Kasumi-1 (cell line): ENCODE data around the gene POF1B.

Experiments
- DNase-seq, 2 experiments: peaks; one replicate each; lab custom pipeline; 2025; lab: John Stamatoyannopoulos, UW

The POF1B gene

DNA sequence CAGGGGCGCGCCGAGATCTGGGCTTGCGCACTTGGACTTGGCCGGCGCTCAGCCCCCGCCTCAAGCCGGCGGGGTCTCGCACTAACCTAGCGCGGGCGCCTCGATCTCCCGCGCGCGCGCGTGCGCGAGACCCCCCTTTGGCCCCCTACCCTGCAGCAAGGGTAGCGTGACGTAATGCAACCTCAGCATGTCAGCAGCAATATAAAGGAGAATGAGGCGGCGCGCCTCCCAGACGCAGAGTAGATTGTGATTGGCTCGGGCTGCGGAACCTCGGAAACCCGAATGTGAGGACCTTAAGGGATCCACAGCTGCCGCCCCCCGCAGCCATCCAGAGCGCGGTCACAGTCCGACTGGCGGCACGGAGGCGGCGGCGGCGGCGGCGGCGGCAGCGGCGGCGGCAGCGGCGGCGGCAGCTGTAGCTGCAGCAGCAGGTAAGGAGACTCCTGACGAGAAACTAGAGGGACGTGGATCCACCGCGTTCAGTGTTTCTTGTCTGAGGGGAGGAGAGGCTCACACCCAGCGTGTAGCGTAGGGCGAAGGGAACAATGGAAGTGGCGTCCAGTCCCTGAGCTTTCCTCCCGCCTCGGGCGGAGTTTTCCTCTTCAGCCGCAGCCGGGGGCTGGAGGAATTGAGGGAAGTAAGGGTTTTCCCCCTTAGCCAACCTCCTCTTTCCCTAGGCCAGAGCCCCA lies 135.6 kb downstream of the POF1B start, which contains the start of the genes SATL1 and ZNF711:
Gene SATL1, minus strand, starts transcription at position 19 of the 689 bp plus-strand sequence. CDS start 134,811 bp downstream, outside the sequence.
Gene ZNF711, plus strand, starts transcription at position 231 of the 689 bp plus-strand sequence. CDS start 3,582 bp downstream, outside the sequence.
- DNase-seq, result peak; percentile 28 to 38

DNA sequence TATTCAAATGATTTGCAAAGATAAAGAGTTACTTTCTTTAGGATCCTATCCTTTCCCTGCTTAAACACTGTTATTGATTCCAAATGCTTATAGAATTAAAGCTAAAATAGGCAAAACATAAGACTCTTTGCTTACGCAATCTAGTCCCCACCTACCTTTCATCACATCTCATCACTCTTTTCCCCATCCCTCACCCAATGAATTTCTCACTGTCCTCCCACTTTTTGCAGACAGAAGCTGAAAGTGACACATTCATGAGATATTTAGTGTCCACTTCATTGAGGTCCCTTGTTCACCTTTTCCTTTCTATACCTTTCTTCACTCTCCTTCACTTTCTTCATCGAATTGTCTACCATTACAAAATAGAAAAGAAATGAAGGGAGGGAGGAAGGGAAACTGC lies 136.3 kb downstream of the POF1B start:
- DNase-seq, result no peak
